WTC11 (cell line): ENCODE results near the gene CTNND1. TPM values are rescaled to one million over a fixed set of nuclear protein-coding genes. Genes with fewer than 3 reads are reported as not detected.

Experiments used
- ATAC-seq: fragments of 200-7000 bp; cut with Tn5 transposase; 2 replicates; pipeline ENCODE4 v1.10.0; 2021; ENCODE audit warnings: mild to moderate bottlenecking, moderate library complexity
- CTCF ChIA-PET: fragments of 300-600 bp; sonication (Branson Sonifier 250); formaldehyde crosslinking; loops from one replicate; lab custom pipeline; 2021; ENCODE audit warnings: antibody characterized with exemption; lab: Charles Lee
- POLR2A ChIA-PET: fragments of 350-600 bp; sonication (Branson Sonifier 250); formaldehyde crosslinking; loops from one replicate; lab custom pipeline; 2021; ENCODE audit warnings: antibody characterized with exemption; lab: Charles Lee
- DNase-seq: peaks from one replicate; pipeline ENCODE4 v3.0.0; 2021; ENCODE audit warnings: low spot score
- H3K27ac Mint-ChIP-seq: 2 replicates; pipeline ENCODE4 v1.8.0; 2021; ENCODE audit warnings: mixed read lengths
- H3K27me3 Mint-ChIP-seq: 2 replicates; pipeline ENCODE4 v1.8.0; 2021; ENCODE audit warnings: low read depth, mild to moderate bottlenecking, moderate library complexity, mixed read lengths
- H3K36me3 Mint-ChIP-seq: 2 replicates; pipeline ENCODE4 v1.8.0; 2021; ENCODE audit warnings: mixed read lengths
- H3K4me1 Mint-ChIP-seq: 2 replicates; pipeline ENCODE4 v1.8.0; 2022; ENCODE audit warnings: mixed read lengths
- H3K4me3 Mint-ChIP-seq: 2 replicates; pipeline ENCODE4 v1.8.0; 2021; ENCODE audit warnings: mild to moderate bottlenecking, moderate library complexity, mixed read lengths
- H3K9me3 Mint-ChIP-seq: 2 replicates; pipeline ENCODE4 v1.8.0; 2021; ENCODE audit warnings: mixed read lengths
- CBFB ChIP-seq: sonication (generic); formaldehyde crosslinking; IDR thresholded peaks from 2 replicates; pipeline ENCODE4 v1.8.1; 2022; ENCODE audit warnings: mild to moderate bottlenecking, low read depth, missing genetic modification reagents
- CDX4 ChIP-seq: fragments of 250-450 bp; sonication (Bioruptor Pico); IDR thresholded peaks from 2 replicates; pipeline ENCODE4 v1.9.0; 2021; ENCODE audit warnings: moderate library complexity, mild to moderate bottlenecking, inconsistent platforms, borderline replicate concordance
- CTCF ChIP-seq: fragments of 200-600 bp; IDR thresholded peaks from 2 replicates; pipeline ENCODE4 v1.8.0; 2022; ENCODE audit warnings: antibody characterized with exemption
- EMX1 ChIP-seq: fragments of 250-450 bp; sonication (Bioruptor Pico); IDR thresholded peaks from 2 replicates; pipeline ENCODE4 v1.8.0; 2021; ENCODE audit warnings: mild to moderate bottlenecking
- ESRRA ChIP-seq: sonication (generic); formaldehyde crosslinking; IDR thresholded peaks from 2 replicates; pipeline ENCODE4 v1.8.1; 2022; ENCODE audit warnings: mild to moderate bottlenecking, missing genetic modification reagents, borderline replicate concordance
- ETV6 ChIP-seq: sonication (generic); formaldehyde crosslinking; IDR thresholded peaks from 2 replicates; pipeline ENCODE4 v1.8.1; 2022; ENCODE audit warnings: mild to moderate bottlenecking, missing genetic modification reagents
- FOXJ3 ChIP-seq: sonication (generic); formaldehyde crosslinking; IDR thresholded peaks from 2 replicates; pipeline ENCODE4 v1.9.0; 2021; ENCODE audit warnings: missing genetic modification reagents, mild to moderate bottlenecking, borderline replicate concordance
- GABPB1 ChIP-seq: sonication (generic); formaldehyde crosslinking; IDR thresholded peaks from 2 replicates; pipeline ENCODE4 v1.8.1; 2023; ENCODE audit warnings: mild to moderate bottlenecking, missing genetic modification reagents
- IRF1 ChIP-seq: sonication (generic); formaldehyde crosslinking; IDR thresholded peaks from 2 replicates; pipeline ENCODE4 v1.8.0; 2023; ENCODE audit warnings: missing genetic modification reagents
- RELA ChIP-seq: sonication (generic); formaldehyde crosslinking; IDR thresholded peaks from 2 replicates; pipeline ENCODE4 v1.8.1; 2022; ENCODE audit warnings: missing genetic modification reagents, mild to moderate bottlenecking, borderline replicate concordance
- SMAD3 ChIP-seq: sonication (generic); formaldehyde crosslinking; IDR thresholded peaks from 2 replicates; pipeline ENCODE4 v1.8.0; 2022; ENCODE audit warnings: missing genetic modification reagents, mild to moderate bottlenecking, borderline replicate concordance
- SMAD4 ChIP-seq: sonication (generic); formaldehyde crosslinking; IDR thresholded peaks from 2 replicates; pipeline ENCODE4 v1.8.0; 2022; ENCODE audit warnings: mild to moderate bottlenecking, missing genetic modification reagents
- TEAD4 ChIP-seq: sonication (generic); formaldehyde crosslinking; IDR thresholded peaks from 2 replicates; pipeline ENCODE4 v1.8.0; 2022; ENCODE audit warnings: mild to moderate bottlenecking, missing genetic modification reagents
- USF1 ChIP-seq: sonication (generic); formaldehyde crosslinking; IDR thresholded peaks from 2 replicates; pipeline ENCODE4 v1.8.0; 2022; ENCODE audit warnings: mild to moderate bottlenecking, missing genetic modification reagents
- USF2 ChIP-seq: sonication (generic); formaldehyde crosslinking; IDR thresholded peaks from 2 replicates; pipeline ENCODE4 v1.8.1; 2023; ENCODE audit warnings: mild to moderate bottlenecking, missing genetic modification reagents, moderate library complexity
- ZNF232 ChIP-seq: sonication (generic); formaldehyde crosslinking; IDR thresholded peaks from 2 replicates; pipeline ENCODE4 v1.8.0; 2022; ENCODE audit warnings: mild to moderate bottlenecking, missing genetic modification reagents
- ZNF281 ChIP-seq: sonication (generic); formaldehyde crosslinking; IDR thresholded peaks from 2 replicates; pipeline ENCODE4 v1.8.0; 2023; ENCODE audit warnings: mild to moderate bottlenecking, missing genetic modification reagents
- total RNA-seq: library from RNA; stranded (reverse); gene quantifications from 3 replicates; pipeline ENCODE4 v1.2.3, GENCODE V29; 2021

Gene CTNND1
- total RNA-seq, 1 experiment from 2014 or later, result 165 TPM

GRCh38 chr11:57791321-57792059 lies 29.9 kb downstream of the CTNND1 start (continued):
- TF ChIP-seq ZNF281 (CRISPR knock-in tag) (no peak), TEAD4 (no peak), EMX1 (CRISPR knock-in tag) (no peak)

GRCh38 chr11:57792060-57792541 lies 30.5 kb downstream of the CTNND1 start:
- H3K27me3 Mint-ChIP-seq, result no peaks in the 10 kb centered on the region
- peaks cover 41% of the 10 kb centered on the region for H3K4me1 Mint-ChIP-seq
- H3K27ac Mint-ChIP-seq, result peak overlapping the region; percentile 85
- peaks cover 42% of the 10 kb centered on the region for H3K36me3 Mint-ChIP-seq
- POLR2A ChIA-PET, result no interaction called here
- H3K4me3 Mint-ChIP-seq, result no peak overlapping the region
- no peak for DNase-seq
- ATAC-seq, result no peak
- TF ChIP-seq GABPB1, result no peak
- no peak for TF ChIP-seq FOXJ3 (CRISPR knock-in tag)
- TF ChIP-seq IRF1 (CRISPR knock-in tag), result no peak
- no peak for TF ChIP-seq USF1 (CRISPR knock-in tag)
- TF ChIP-seq ETV6 (CRISPR knock-in tag), result no peak
- no peak for TF ChIP-seq ESRRA (CRISPR knock-in tag)
- no peak for TF ChIP-seq SMAD3
- TF ChIP-seq ZNF232 (CRISPR knock-in tag), result no peak
- no peak for TF ChIP-seq RELA (CRISPR knock-in tag)
- TF ChIP-seq SMAD4, result no peak
- TF ChIP-seq CBFB (CRISPR knock-in tag), result no peak
- no peak for TF ChIP-seq USF2 (CRISPR knock-in tag)
- no peak for TF ChIP-seq CTCF
- TF ChIP-seq CDX4 (CRISPR knock-in tag), result no peak
- CTCF ChIA-PET, result interaction anchor here (1.0 to 3.7 kb wide), 2 partner anchors 8 to 41 kb away, joined by 3 to 18 read pairs; partner anchors contain the start of gene BTBD18
- H3K9me3 Mint-ChIP-seq, result no peaks in the 10 kb centered on the region
